GM21528 (cell line): ENCODE data around the gene UQCC5.

Source experiments
- ATAC-seq: cut with Tn5 transposase; IDR thresholded peaks from one replicate; pipeline ENCODE4 v1.9.1; 2021; ENCODE audit warnings: mild to moderate bottlenecking, moderate library complexity; ENCODE audit not compliant: unreplicated experiment, low FRiP score

Gene UQCC5

DNA sequence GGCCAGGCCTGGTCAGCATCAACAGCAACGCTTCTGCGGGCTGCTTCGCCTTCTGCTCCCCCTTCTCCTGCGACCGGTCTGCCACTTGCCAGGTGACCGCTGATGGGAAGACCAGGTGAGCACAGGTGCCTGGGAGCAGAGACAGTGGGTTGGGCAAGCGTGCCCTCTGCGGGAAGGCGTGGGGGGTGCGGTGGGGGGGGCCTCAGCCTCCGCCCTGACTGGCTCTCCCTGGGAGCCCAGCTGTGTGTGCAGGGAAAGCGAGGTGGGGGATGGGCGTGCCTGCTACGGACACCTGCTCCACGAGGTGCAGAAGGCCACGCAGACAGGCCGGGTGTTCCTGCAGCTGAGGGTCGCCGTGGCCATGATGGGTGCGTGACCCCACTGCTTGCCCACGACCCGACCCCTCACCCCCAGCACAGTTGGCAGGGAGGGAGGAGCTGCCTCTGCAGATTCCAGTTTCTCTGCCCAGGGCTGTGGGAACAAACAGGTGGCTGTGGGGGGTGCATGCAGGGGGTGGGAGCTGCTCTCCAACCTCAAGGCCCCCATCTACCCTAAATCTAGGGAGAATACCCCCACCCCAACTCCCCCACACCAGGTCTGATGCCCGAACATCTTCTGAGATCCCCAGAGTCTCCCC is 32.5 kb upstream of the UQCC5 start:
- ATAC-seq = no peak

DNA sequence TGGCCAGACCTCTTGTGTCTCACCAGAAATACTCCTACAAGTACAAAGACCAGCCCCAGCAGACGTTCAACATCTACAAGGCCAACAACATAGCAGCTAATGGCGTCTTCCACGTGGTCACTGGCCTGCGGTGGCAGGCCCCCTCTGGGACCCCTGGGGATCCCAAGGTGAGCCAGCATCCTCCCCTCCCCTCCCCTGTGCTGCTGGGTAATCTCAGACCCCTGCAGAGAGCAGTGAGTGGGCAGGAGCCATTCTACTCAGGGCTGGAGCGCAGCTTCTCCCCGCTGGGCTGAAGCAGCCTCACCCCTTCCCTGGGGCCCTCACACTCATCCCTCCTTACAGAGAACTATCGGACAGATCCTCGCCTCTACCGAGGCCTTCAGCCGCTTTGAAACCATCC is 31.4 kb upstream of the UQCC5 start:
- no peak for ATAC-seq

DNA sequence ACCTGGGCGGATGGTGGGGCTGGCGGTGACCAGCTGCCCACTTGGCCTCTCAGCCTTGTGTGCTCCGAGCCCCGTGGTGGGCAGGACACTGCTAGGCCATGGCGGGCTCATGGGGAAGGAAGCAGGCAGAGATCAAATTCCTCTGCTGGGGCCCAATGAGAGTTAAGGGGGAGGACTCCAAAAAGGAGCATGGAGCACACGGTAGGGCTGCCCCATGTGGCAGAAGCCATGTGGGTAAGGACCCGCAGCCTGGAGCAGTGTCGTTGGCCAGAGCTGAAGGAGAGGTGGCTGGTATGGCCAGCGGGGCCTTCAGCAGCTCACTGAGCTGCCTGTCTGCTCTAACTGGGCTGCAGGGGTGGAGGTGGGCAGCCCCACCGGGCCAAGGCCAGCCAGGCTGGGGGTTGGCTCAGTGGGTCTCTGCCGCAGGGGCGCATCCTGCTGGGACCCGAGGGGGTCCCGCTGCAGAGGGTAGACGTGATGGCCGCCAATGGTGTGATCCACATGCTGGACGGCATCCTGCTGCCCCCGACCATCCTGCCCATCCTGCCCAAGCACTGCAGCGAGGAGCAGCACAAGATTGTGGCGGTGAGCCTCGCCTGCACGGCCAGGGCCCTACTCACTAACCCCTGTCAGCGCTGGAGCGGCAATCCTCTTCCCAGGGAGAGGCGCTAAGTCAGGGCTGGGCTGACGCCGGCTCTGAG is 30.0 kb upstream of the UQCC5 start:
- ATAC-seq = no peak

DNA sequence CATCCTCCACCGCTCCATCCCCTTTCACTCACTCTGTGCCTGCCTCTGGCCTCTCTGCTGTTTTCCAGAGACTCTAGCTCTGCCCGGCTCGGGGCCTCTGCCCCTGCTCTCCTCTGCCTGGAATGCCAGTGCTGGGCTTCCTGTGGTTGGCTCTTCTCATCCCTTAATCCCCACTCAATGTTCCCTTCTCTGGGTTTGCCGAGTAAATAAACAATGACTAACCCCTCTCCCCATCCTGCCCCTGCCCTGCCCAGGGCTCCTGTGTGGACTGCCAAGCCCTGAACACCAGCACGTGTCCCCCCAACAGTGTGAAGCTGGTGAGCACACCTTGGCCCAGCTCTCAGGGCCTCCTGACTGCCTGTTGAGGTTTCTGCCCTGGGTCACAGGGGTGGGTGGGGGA is 29.0 kb upstream of the UQCC5 start:
- ATAC-seq = no peak

DNA sequence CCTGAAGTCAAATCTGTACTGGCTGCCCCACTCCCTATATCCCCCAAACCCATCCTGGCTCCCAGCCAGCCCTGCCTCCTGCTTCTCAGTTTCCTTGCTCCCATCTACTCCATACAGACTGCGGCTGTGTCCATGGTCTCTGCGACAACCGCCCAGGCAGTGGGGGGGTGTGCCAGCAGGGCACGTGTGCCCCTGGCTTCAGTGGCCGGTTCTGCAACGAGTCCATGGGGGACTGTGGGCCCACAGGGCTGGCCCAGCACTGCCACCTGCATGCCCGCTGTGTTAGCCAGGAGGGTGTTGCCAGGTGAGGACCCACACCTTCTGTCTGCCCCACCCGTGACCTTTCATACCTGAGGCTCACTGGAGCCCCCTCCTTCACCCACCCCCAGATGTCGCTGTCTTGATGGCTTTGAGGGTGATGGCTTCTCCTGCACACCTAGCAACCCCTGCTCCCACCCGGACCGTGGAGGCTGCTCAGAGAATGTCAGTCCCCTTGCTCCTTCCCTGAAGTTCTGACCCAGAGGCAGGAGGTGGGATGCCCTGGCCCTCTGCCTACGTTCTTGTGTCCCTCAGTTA is 26.6 kb upstream of the UQCC5 start:
- ATAC-seq = no peak

DNA sequence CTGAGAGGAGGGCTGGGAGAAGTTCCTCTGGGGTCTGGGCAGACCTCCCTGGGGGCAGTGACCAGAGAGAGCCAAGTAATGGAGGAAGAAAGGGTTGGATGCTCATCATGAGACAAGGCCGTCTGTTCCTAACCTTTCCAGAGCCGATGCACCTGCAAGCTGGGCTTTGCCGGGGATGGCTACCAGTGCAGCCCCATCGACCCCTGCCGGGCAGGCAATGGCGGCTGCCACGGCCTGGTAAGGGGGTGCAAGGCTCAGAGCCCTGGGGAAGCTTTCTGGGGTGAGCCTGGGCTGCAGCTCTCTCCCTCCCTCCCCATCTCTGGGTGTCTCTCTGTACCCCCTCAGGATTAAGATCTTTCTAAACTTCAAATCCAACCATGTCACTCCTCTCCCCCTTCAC is 24.9 kb upstream of the UQCC5 start:
- ATAC-seq = no peak

DNA sequence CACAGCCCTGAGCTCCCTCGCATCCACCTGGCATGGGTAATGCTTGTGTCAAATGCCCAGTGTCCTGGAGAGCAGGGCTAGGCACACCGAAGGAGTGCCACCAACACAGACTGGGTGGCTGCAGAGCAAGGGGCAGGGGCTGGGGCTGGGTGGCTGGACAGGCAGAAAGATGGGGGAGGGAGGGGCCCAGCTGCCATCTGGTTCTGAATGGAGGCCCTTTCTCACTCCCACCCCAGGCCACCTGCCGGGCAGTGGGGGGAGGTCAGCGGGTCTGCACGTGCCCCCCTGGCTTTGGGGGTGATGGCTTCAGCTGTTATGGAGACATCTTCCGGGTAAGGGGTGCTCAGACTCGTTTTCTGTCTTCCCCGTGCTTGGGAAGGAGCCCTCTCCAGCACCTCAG is 24.3 kb upstream of the UQCC5 start:
- no peak for ATAC-seq

DNA sequence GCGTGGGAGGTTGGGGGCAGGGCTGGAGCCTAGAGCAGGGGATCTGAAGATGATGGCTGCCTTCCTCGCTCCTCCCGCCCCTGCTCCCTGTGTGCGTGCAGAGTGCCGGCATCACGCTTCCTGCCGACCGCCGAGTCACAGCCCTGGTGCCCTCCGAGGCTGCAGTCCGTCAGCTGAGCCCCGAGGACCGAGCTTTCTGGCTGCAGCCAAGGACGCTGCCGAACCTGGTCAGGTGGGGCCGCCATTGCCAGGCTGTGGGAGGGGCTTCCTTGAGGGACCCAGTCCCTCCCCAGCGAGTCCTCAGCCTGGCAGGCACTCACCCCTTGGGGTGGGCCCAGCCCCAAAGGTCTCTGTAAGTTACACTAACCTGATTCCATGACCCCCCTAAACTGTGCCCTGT is 23.7 kb upstream of the UQCC5 start:
- ATAC-seq = no peak

DNA sequence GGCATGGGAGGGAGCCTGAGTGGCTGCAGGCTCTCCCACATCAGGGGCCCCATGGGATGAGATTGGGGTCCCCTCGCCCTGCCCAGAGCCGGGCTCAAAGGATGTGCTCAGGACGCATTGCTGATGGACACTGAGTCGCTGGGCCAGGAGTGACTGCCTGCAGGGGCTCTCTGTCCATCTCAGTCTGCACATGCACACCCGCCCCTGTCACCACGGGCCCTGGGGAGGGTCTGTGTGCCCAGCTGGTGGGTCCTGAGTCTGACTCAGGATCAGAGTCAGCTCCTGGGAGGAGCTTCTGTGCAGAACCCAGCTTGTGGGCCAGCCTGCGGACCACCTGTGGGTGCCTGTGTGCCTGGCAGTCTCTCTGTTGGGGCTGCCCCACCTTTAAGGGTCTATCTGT is 23.1 kb upstream of the UQCC5 start:
- no peak for ATAC-seq

DNA sequence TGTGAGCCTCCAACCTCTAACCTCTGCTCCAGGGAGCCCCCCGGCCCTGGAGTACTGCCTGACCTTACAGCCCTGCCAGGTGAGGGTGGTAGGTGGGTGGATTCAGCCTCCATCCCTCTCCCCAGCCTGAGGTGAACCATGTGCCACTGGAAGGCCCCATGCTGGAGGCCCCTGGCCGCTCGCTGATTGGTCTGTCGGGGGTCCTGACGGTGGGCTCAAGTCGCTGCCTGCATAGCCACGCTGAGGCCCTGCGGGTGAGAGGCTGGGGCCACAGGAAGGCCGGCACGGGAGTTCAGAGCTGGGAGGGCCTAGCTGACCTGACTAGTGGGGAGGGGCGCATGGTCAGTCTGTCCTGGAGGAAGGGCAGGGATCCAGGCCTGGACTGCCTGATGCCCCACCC is 21.8 kb upstream of the UQCC5 start:
- no peak for ATAC-seq

DNA sequence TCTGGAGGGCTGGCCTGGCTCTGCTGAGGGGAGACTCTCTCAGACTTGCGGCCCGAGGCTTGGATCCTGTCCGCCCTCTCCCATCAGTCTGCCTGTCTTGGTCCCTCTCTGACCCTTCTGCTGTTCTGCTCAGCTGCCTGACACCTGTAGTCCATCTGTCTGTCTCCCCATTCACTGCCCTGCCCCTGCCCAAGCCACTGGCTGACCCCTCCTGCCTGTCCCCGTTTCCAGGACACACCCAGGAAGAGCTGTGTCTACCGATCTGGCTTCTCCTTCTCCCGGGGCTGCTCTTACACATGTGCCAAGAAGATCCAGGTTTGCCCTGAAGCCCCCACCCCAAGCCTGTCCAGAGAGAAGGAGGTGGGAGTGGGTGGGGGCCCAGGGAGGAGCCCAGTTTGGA is 21.2 kb upstream of the UQCC5 start:
- no peak for ATAC-seq

DNA sequence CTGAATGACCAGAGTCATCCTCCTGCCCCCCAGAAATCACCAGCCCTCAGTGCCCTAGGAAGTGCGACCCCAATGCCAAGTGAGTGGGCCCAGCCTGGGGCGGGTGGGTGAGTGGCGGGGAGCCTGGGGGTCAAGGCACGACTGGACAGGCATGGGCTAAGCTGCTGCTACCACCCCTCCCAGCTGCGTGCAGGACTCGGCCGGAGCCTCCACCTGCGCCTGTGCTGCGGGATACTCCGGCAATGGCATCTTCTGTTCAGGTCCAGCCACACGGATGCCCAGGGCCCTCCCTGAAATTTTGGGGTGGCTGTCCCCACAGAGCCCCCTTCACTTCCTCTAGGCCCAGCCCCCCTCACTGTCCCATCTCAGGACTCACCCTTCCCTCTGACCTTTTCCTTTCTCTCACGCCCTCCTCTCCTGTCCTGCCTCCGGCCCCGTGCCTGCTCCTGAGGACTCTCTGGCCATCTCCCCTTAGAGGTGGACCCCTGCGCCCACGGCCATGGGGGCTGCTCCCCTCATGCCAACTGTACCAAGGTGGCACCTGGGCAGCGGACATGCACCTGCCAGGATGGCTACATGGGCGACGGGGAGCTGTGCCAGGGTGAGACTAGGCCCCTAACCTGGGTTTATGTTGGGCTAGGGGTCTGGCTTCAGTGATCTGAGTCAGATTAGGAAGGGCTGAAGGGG is 19.8 kb upstream of the UQCC5 start:
- no peak for ATAC-seq

DNA sequence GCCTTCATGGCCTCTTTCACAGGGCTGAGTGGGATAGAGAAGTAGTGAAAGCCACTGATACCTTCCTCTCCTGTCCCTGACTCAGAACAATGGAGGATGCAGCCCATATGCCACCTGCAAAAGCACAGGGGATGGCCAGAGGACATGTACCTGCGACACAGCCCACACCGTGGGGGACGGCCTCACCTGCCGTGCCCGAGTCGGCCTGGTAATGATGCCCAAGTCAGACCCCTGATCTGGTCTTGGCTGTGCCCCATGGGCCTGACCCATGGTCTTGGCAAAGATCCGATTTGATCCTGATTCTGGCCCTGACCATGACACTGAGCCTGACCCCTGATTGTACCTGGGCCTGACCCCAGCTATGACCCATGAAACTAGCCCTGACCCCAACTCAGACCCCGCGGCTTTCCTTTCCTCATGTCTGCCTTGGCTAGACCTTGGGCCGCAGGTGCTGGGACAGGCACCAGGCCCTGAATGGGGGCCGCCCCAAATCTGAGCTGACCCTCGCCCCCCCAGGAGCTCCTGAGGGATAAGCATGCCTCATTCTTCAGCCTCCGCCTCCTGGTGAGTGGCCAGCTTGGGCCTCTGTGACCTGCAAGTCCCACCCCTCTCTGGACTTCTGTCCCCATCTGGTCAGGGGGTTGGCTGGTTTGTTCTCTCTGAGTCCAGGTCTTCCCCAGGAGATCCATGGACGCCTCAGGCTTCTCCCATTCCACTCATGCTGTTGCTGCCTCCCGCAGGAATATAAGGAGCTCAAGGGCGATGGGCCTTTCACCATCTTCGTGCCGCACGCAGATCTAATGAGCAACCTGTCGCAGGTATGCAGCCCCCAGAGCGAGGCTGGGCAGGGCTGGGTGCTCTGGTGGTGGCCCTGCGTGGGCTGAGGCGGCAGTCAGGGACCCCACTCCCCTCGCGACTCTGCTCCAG is 18.3 kb upstream of the UQCC5 start:
- ATAC-seq = no peak

DNA sequence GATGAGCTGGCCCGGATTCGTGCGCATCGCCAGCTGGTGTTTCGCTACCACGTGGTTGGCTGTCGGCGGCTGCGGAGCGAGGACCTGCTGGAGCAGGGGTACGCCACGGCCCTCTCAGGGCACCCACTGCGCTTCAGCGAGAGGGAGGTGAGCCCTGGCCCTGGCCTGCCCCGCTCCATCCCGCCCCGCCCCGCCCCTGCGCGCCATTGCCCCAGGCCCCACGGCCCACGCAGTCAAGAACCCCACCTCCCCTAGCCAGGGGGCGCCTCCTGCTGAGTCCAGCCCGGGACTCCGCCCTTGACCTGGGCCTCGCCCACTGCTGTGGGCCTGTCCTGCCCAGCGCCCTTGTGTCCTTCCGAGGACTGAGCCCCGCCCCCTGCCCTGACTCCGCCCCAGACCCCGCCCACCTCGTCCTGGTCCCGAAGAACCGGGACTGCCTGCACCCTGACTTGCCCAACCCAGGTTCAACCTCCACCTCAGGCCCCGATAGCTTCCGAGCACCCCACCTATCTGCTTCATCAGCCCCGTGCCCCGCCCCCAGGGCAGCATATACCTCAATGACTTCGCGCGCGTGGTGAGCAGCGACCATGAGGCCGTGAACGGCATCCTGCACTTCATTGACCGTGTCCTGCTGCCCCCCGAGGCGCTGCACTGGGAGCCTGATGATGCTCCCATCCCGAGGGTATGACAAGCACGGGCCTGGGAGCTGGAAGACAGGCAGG is 17.5 kb upstream of the UQCC5 start:
- no peak for ATAC-seq

DNA sequence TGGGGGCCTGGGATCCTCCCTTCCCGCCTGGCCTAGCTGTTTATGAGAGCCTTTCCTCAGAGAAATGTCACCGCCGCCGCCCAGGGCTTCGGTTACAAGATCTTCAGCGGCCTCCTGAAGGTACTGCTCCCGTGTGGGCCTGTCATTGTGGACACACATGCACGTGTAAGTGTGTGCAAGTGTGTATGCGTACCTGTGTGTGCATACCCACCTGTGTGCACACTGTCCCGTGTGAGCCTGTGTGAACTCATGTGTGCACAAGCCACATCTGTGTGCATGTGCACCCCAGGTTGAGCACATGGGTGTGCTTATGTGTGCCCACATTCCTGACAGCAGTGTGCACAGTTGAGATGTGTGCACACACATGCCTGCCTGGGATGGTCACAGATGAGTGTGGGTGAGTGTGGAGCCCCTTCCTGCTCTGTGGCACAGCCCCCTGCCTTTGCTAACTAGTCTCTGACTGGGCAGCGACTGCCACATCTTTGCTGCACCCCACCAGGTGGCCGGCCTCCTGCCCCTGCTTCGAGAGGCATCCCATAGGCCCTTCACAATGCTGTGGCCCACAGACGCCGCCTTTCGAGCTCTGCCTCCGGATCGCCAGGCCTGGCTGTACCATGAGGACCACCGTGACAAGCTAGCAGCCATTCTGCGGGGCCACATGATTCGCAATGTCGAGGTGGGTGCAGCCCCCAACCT is 16.8 kb upstream of the UQCC5 start:
- ATAC-seq = no peak

DNA sequence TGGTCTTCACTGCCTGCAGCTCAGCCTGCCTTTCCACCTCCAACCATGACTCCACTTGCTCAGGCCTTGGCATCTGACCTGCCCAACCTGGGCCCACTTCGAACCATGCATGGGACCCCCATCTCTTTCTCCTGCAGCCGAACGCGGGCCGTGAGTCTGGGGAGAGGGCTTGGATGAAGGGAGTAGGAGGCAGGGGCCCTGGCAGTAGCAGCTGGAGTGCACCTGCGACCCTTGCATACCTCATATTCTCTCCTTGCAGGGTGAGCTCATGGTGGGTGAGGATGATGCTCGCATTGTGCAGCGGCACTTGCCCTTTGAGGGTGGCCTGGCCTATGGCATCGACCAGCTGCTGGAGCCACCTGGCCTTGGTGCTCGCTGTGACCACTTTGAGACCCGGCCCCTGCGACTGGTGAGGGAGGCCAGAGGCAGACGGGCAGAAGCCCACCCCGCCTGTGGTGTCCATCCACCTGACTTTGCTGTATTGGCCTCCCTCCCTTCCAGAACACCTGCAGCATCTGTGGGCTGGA is 16.2 kb upstream of the UQCC5 start:
- no peak for ATAC-seq

DNA sequence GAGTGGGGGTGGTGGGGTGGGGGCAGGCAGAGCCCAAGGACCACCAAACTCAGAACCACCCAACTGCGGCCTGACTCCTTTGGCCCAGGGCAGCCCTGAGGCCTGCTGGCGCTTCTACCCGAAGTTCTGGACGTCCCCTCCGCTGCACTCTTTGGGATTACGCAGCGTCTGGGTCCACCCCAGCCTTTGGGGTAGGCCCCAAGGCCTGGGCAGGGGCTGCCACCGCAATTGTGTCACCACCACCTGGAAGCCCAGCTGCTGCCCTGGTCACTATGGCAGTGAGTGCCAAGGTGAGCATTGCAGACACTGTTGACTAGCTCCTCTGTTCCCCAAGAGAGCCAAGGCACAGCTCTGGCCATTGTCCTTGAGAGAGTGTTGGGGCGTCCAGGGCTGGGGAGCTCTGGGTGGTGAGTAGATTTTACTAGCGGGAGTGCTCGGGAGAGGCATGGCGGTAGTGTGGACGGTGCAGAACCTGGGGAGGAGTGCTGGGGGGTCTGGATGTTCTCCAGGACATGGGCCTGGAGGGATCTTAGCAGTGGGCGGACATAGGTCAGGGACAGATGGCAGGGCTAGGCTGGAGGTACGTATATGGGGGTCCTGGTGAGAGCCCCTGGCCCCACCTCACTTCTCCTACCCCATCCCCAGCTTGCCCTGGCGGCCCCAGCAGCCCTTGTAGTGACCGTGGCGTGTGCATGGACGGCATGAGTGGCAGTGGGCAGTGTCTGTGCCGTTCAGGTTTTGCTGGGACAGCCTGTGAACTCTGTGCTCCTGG is 15.5 kb upstream of the UQCC5 start:
- no peak for ATAC-seq

DNA sequence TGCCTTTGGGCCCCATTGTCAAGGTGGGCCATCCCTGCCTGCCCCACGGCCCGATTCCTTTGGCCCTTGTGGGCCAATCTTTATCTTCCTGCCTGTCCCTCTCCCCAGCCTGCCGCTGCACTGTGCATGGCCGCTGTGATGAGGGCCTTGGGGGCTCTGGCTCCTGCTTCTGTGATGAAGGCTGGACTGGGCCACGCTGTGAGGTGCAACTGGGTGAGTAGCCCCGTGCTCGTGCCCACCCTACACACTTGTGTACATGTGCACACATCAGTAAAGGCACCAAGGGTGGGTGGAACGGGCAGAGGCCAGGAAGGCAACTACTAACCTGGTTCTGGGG is 14.9 kb upstream of the UQCC5 start:
- no peak for ATAC-seq
